CD4-positive, alpha-beta T cell (primary cell): Measurements from ENCODE around the gene ABHD17A. TPM values are rescaled to one million over a fixed set of nuclear protein-coding genes. Genes with fewer than 3 reads are reported as not detected.

Experiments used
- ATAC-seq: fragments of 200-7000 bp; cut with Tn5 transposase; one replicate; pipeline ENCODE4 v1.10.0; 2022; ENCODE audit warnings: mild to moderate bottlenecking; ENCODE audit not compliant: poor library complexity
- CTCF ChIA-PET: fragments of 350-600 bp; sonication (Branson Sonifier 250); formaldehyde crosslinking; loops from one replicate; lab custom pipeline; 2021; ENCODE audit warnings: antibody characterized with exemption, inconsistent platforms; lab: Charles Lee
- POLR2A ChIA-PET: fragments of 350-600 bp; sonication (Branson Sonifier 250); formaldehyde crosslinking; loops from one replicate; lab custom pipeline; 2021; ENCODE audit warnings: antibody characterized with exemption, inconsistent platforms; lab: Charles Lee
- DNase-seq, 14 experiments: peaks; one replicate each; pipeline ENCODE4 v3.0.0-alpha.2; 2013 to 2020; ENCODE audit warnings: mixed read lengths in 2 of 14
- H3K27ac ChIP-seq, 2 donors: one replicate each; pipeline versions ENCODE4 v1.5.1 to v1.7.0; 2013; ENCODE audit warnings: low read length in 2 of 2, low read depth in 1 of 2, mild to moderate bottlenecking in 1 of 2
- H3K27me3 ChIP-seq, 2 experiments: 1 replicate in 1 of 2; 2 replicates in 1 of 2; pipeline versions ENCODE4 v1.6.1 to v1.7.0; 2013; ENCODE audit warnings: low read length in 2 of 2, control low read depth in 1 of 2, mild to moderate bottlenecking in 1 of 2, moderate library complexity in 1 of 2; ENCODE audit not compliant: insufficient read depth in 2 of 2, control insufficient read depth in 1 of 2
- H3K36me3 ChIP-seq: one replicate; pipeline ENCODE4 v1.6.1; 2013; ENCODE audit warnings: low read length, control low read depth; ENCODE audit not compliant: insufficient read depth
- H3K4me1 ChIP-seq: one replicate; pipeline ENCODE4 v1.6.1; 2013; ENCODE audit warnings: low read length, control low read depth; ENCODE audit not compliant: insufficient read depth
- H3K4me3 ChIP-seq: one replicate; pipeline ENCODE4 v1.5.1; 2013; ENCODE audit warnings: mild to moderate bottlenecking, low read length, moderate library complexity
- H3K9me3 ChIP-seq, 2 experiments: 1 replicate in 1 of 2; 2 replicates in 1 of 2; pipeline versions ENCODE4 v1.6.1 to v1.7.0; 2013; ENCODE audit warnings: low read length in 2 of 2, mild to moderate bottlenecking in 2 of 2, control low read depth in 1 of 2, moderate library complexity in 1 of 2; ENCODE audit not compliant: control insufficient read depth in 1 of 2, insufficient read depth in 1 of 2
- H3K27ac Mint-ChIP-seq: one replicate; pipeline ENCODE4 v1.8.0; 2020; ENCODE audit warnings: mixed read lengths
- H3K27me3 Mint-ChIP-seq: one replicate; pipeline ENCODE4 v1.8.0; 2021; ENCODE audit warnings: mixed read lengths
- H3K36me3 Mint-ChIP-seq: one replicate; pipeline ENCODE4 v1.8.0; 2021; ENCODE audit warnings: low read depth, mixed read lengths
- H3K4me1 Mint-ChIP-seq: one replicate; pipeline ENCODE4 v1.8.0; 2021; ENCODE audit warnings: low read depth, mixed read lengths
- H3K4me3 Mint-ChIP-seq: one replicate; pipeline ENCODE4 v1.8.0; 2020; ENCODE audit warnings: mild to moderate bottlenecking, mixed read lengths
- H3K9me3 Mint-ChIP-seq: one replicate; pipeline ENCODE4 v1.8.0; 2020; ENCODE audit warnings: mixed read lengths
- CTCF ChIP-seq: fragments of 200-600 bp; IDR thresholded peaks from one replicate; pipeline ENCODE4 v1.8.0; 2022; ENCODE audit warnings: antibody characterized with exemption, mild to moderate bottlenecking
- intact Hi-C, 2 experiments: fragments of 100-400 bp; cut with DNase I in 1 of 2; cut with micrococcal nuclease in 1 of 2; formaldehyde crosslinking; loops; one replicate each; pipeline versions ENCODE4 v1.15.1 to v1.9.0; 2023 to 2025; cut with DNase I, micrococcal nuclease
- total RNA-seq, 174 experiments: library from RNA in 2 of 174; stranded (reverse) in 2 of 174; gene quantifications; one replicate each; pipeline ENCODE4 v1.2.3 and lab custom pipeline; 2021 to 2026

ABHD17A gene
- total RNA-seq, 2 experiments from 2014 or later: 156 to 172 TPM

GRCh38 chr19:1845125-1845515 is 40.2 kb downstream of the ABHD17A start:
- DNase-seq (no peak), ATAC-seq (no peak)
- Mint-ChIP-seq H3K36me3 (peaks cover 22% of the 10 kb centered on the region), H3K27me3 (no peaks in the 10 kb centered on the region), H3K27ac (no peak overlapping the region), H3K9me3 (no peaks in the 10 kb centered on the region), H3K4me3 (peak overlapping the region; percentile 11), H3K4me1 (peaks cover 53% of the 10 kb centered on the region)
- Histone ChIP-seq H3K27ac (no peak overlapping the region), H3K4me1 (peaks cover 83% of the 10 kb centered on the region), H3K9me3 (no peaks in the 10 kb centered on the region), H3K27me3 (no peaks in the 10 kb centered on the region), H3K4me3 (no peak overlapping the region), H3K36me3 (peaks cover 25% of the 10 kb centered on the region)
- intact Hi-C loops: no loop called here
- ChIA-PET CTCF (interaction anchor here (1.7 kb wide), 1 partner anchor 19 kb away, joined by 4 read pairs; no protein-coding TSS in a partner anchor), POLR2A (no interaction called here)
- TF ChIP-seq CTCF: no peak

DNA sequence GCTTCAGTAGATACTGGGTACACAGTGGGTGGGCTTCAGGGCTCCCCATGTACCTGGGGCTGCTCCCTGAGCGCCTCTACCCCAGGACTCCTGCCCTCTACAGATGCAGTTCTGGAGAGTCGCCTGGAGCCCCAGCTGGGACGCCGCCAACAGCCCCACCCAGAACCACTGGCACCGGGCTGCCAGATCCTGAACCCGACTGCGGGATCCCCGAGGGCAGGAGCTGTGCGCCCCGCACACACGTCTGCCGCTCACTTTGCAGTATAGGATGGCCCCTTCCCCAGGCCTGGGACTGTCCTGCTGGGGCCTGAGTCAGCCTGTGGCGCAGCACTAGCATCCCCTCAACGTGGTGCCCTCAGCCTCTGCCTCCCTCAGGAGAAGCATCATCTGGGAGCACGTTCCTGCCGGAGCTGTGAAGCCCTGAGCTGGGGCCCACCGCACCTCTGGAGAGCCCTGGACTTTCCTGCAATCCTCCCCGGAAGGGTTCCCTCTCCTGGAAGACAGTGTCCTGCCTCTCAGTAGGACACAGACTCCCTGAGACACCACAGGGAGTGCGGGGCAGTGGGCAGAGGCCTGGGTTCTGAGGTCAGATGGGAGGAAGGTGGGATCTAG is 40.7 kb downstream of the ABHD17A start:
- ChIA-PET CTCF (interaction anchor here (1.7 kb wide), 1 partner anchor 19 kb away, joined by 4 read pairs; no protein-coding TSS in a partner anchor), POLR2A (no interaction called here)

DNA sequence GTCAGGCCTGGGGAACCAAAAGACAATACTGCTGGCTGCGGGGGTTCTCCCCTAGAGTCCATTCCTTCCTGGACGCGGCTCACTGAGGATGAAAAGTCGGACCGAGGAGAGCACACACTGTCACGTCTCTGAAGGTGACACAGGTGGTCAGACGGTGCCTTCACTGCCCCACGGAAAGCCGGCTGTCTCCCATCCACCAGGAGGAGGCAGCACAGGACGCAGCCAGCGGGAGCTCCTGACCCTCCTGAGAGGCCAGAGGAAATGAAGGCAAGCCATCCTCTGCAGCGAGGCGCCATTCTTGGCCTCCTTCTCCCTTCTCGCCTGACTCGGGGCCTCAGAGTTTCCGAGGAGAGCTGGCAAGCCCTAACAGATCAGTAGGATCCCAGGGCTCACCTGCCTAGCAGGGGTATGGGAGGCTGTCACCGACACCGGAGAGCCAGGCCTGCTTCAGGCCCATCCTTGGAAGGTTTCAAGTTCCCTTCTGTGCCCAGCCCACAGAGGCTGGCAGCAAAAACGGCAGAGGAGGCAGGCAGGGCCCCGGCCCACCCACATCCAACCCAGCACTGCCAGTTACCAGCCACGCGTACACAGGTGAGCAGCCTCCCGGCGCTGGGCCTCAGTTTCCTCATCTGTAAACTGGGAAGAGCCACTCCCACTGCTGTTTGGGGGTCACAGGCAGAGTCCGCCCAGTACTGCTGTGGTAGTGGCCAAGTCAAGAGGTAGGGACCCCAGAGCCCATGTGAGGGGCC is 41.5 kb downstream of the ABHD17A start:
- H3K27me3 ChIP-seq: no peaks in the 10 kb centered on the region
- H3K27ac Mint-ChIP-seq: no peak overlapping the region
- TF ChIP-seq CTCF: no peak
- peaks cover 26% of the 10 kb centered on the region for H3K36me3 Mint-ChIP-seq
- intact Hi-C loops: no loop called here
- peak overlapping the region; percentile 56 for H3K4me3 Mint-ChIP-seq
- H3K9me3 ChIP-seq: no peaks in the 10 kb centered on the region
- CTCF ChIA-PET: interaction anchor here (1.7 kb wide), 1 partner anchor 18 kb away, joined by 4 read pairs; no protein-coding TSS in a partner anchor
- POLR2A ChIA-PET: no interaction called here
- H3K9me3 Mint-ChIP-seq: no peaks in the 10 kb centered on the region
- H3K4me1 Mint-ChIP-seq: peaks cover 49% of the 10 kb centered on the region
- no peak overlapping the region for H3K4me3 ChIP-seq
- H3K27me3 Mint-ChIP-seq: no peaks in the 10 kb centered on the region
- peaks cover 87% of the 10 kb centered on the region for H3K4me1 ChIP-seq
- no peak for ATAC-seq
- no peak overlapping the region for H3K27ac ChIP-seq
- no peak for DNase-seq
- peaks cover 32% of the 10 kb centered on the region for H3K36me3 ChIP-seq

More for the DNA sequence above, 40.7 kb downstream of the ABHD17A start:
- Mint-ChIP-seq H3K9me3 (no peaks in the 10 kb centered on the region), H3K4me1 (peaks cover 53% of the 10 kb centered on the region), H3K4me3 (peak overlapping the region; percentile 34), H3K36me3 (peaks cover 24% of the 10 kb centered on the region), H3K27me3 (no peaks in the 10 kb centered on the region), H3K27ac (no peak overlapping the region)
- ATAC-seq: no peak
- H3K9me3 ChIP-seq: no peaks in the 10 kb centered on the region
- peaks cover 28% of the 10 kb centered on the region for H3K36me3 ChIP-seq
- no peak overlapping the region for H3K4me3 ChIP-seq
- DNase-seq: no peak
- intact Hi-C loops: no loop called here
- peaks cover 88% of the 10 kb centered on the region for H3K4me1 ChIP-seq
- no peak overlapping the region for H3K27ac ChIP-seq
- no peak for TF ChIP-seq CTCF
- no peaks in the 10 kb centered on the region for H3K27me3 ChIP-seq
